ENCODE measurements around the gene CECR2.

The CECR2 gene

GRCh38 chr22:17583151-17583550 lies 213.9 kb downstream of the CECR2 start:
- TF ChIP-seq POLR2AphosphoS5 (IDR thresholded peaks at IDR 0.05; ENCODE audit: low read depth, low read length) (no peak), REST (IDR thresholded peaks at IDR 0.05; ENCODE audit: insufficient read depth in 1 of 2, low read depth in 2 of 2, low read length in 2 of 2) (no peak), SIN3A (IDR thresholded peaks at IDR 0.05; ENCODE audit: borderline replicate concordance, insufficient read depth, low read length) (no peak), FOXP2 (optimal IDR thresholded peaks at IDR 0.05; ENCODE audit: borderline replicate concordance, extremely low read depth, extremely low read length, insufficient read depth) (no peak), TAF1 (IDR thresholded peaks at IDR 0.05; ENCODE audit: borderline replicate concordance, insufficient read depth, low read length) (no peak)

- no peak for TF ChIP-seq POLR2AphosphoS5 (IDR thresholded peaks at IDR 0.05; ENCODE audit: low read depth, low read length)
Observed at GRCh38 chr22:17586831-17587440, 217.7 kb downstream of the CECR2 start.

- TF ChIP-seq REST (IDR thresholded peaks at IDR 0.05; ENCODE audit: insufficient read depth in 1 of 2, low read depth in 2 of 2, low read length in 2 of 2) = no peak
- no peak for TF ChIP-seq POLR2AphosphoS5 (IDR thresholded peaks at IDR 0.05; ENCODE audit: low read depth, low read length)
- no peak for TF ChIP-seq SIN3A (IDR thresholded peaks at IDR 0.05; ENCODE audit: borderline replicate concordance, insufficient read depth, low read length)
- no peak for TF ChIP-seq FOXP2 (optimal IDR thresholded peaks at IDR 0.05; ENCODE audit: borderline replicate concordance, extremely low read depth, extremely low read length, insufficient read depth)
- no peak for TF ChIP-seq TAF1 (IDR thresholded peaks at IDR 0.05; ENCODE audit: borderline replicate concordance, insufficient read depth, low read length)
Observed at GRCh38 chr22:17587629-17588028, 218.4 kb downstream of the CECR2 start.

- no peak for TF ChIP-seq POLR2AphosphoS5 (IDR thresholded peaks at IDR 0.05; ENCODE audit: low read depth, low read length)
- no peak for TF ChIP-seq SIN3A (IDR thresholded peaks at IDR 0.05; ENCODE audit: borderline replicate concordance, insufficient read depth, low read length)
- no peak for TF ChIP-seq TAF1 (IDR thresholded peaks at IDR 0.05; ENCODE audit: borderline replicate concordance, insufficient read depth, low read length)
- TF ChIP-seq FOXP2 (optimal IDR thresholded peaks at IDR 0.05; ENCODE audit: borderline replicate concordance, extremely low read depth, extremely low read length, insufficient read depth) = no peak
- no peak for TF ChIP-seq REST (IDR thresholded peaks at IDR 0.05; ENCODE audit: insufficient read depth in 1 of 2, low read depth in 2 of 2, low read length in 2 of 2)
Observed at GRCh38 chr22:17588606-17589005, 219.3 kb downstream of the CECR2 start.

- TF ChIP-seq FOXP2 (optimal IDR thresholded peaks at IDR 0.05; ENCODE audit: borderline replicate concordance, extremely low read depth, extremely low read length, insufficient read depth) = no peak
- TF ChIP-seq SIN3A (IDR thresholded peaks at IDR 0.05; ENCODE audit: borderline replicate concordance, insufficient read depth, low read length) = no peak
- no peak for TF ChIP-seq POLR2AphosphoS5 (IDR thresholded peaks at IDR 0.05; ENCODE audit: low read depth, low read length)
- TF ChIP-seq TAF1 (IDR thresholded peaks at IDR 0.05; ENCODE audit: borderline replicate concordance, insufficient read depth, low read length) = no peak
- TF ChIP-seq REST (IDR thresholded peaks at IDR 0.05; ENCODE audit: insufficient read depth in 1 of 2, low read depth in 2 of 2, low read length in 2 of 2) = no peak
Observed at GRCh38 chr22:17589810-17590375, 220.6 kb downstream of the CECR2 start.

Data from PFSK-1 (cell line).